RPMI7951 (cell line): Measurements from ENCODE around the gene DLG2. TPM values are rescaled to one million over a fixed set of nuclear protein-coding genes. Genes with fewer than 3 reads are reported as not detected.

Experiments
- DNase-seq: peaks from one replicate; pipeline ENCODE4 v3.0.0-alpha.2; 2012; ENCODE audit warnings: low read depth
- total RNA-seq: library from RNA; depleted of rRNA; stranded (reverse); fragments of >200 nt; shearing (Covaris generic); gene quantifications from 2 replicates; pipeline ENCODE4 v1.2.3, GENCODE V29; 2014

DLG2 gene
- total RNA-seq, 1 experiment from 2014 or later: 0.36 TPM

DNA sequence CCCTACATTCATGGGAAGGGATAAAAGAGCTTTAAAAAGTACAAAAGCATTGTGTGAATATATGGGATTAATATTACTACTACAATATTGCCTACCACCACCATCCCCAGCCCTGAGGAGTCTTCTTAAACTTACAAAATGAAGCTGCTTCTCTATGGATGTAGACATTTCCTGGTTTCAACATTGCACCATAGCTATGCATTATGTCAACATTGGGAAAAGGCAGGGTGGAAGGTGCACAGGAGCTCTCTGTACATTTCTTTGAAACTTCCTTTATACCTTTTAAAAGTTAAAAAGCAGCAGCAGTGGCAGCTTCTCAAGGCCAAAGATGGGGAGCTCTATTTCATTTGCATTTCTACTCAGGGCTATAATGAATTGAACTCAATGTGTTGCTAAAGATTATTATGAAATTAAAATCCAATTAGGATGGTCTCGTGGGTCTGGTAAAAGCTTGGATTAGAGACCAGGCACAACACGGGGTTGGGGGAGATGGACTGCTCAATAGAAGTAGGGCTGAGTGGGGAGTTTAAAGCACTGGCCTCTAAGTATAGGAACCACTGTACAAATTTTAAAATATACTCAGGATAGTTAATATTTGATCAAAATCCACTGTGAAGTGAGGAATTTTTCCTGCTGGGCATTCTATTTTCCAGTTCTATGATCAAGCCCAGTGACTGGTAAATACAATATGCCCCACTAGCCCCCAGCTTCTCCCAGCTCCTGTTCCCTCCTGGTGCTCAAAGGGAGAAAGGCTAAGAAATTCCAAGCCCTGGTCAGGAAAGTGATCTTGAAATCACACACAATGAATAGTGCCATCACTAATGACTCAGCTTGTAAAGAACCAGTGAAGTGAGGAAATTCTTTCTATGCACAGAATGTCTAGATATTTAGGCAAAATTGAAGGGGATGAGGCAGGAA is 1978.3 kb downstream of the DLG2 start:
- DNase-seq: no peak

DNA sequence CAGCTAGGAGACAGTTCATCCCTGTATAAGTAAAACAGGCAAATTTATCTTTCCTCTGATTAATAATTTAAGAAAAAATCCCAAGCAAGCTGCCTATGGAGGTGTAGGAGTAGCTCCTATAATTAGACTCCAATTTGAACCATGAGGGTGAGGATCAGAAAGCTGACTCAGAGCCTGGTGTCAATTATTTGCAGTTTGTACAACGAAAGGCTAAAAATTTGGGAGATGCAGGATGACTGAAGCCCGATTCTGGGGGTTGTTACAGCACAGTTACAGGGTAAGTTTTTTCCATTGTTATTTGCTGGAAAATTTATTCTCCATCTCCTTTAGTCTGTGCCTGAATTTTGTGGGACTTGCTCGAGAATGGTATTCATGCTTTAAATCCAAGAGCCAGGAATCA is 1981.6 kb downstream of the DLG2 start:
- DNase-seq: no peak

DNA sequence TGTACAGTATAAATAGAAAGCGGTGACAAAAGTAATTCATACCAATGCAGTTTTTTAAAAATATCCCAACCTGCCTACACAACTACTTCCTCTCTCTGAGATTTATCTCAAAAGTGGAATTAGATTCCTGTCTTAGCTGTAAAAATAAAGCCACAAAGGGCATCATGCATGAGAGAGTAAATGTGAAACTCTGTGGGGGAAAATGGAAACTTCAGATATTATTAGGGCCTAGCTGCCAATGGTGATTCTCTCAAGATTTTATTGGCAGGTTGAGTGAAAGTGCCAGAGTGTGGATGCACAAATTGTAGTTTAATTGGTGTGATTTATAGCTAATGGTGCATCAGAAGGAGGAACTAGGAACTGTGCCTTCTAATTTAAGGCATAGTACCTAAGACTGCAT is 1984.0 kb downstream of the DLG2 start:
- DNase-seq: no peak

DNA sequence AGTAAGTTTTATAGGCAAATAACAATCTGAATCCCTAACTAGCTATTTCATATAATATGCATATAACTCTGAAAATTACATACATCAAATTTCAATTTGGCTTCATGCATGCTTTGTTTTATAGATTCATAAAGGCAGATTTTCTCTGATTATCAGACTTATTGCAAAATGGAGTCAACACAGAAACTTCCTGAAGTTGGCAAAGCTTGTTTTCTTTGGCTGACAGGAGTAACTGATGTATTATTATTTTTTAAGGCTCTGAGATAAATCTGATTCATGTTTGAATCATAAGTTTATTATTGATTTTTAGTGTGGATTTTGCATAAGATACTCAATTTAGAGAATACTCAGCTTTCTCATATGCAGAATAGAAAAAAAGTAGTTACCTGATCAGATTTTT is 1984.6 kb downstream of the DLG2 start:
- no peak for DNase-seq

DNA sequence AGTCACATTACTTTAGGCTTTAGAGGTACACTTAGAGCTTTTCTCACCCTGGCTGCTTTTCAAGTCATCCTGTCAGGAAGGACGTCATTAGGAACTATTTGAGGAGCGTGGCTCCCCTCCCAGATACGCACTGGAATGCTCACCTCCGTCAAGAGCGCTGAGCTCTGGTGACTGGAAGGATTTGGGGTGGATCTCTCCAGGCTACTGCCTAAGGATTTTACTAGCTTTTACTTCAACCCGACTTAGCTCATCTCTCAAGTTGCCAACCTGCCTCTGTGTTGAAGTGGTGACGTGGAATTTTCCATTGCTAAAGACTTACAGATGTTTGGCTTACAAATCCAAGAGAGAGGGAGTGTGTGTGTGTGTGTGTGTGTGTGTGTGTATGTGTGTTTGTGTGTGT is 1985.6 kb downstream of the DLG2 start:
- peak; percentile 29 for DNase-seq

DNA sequence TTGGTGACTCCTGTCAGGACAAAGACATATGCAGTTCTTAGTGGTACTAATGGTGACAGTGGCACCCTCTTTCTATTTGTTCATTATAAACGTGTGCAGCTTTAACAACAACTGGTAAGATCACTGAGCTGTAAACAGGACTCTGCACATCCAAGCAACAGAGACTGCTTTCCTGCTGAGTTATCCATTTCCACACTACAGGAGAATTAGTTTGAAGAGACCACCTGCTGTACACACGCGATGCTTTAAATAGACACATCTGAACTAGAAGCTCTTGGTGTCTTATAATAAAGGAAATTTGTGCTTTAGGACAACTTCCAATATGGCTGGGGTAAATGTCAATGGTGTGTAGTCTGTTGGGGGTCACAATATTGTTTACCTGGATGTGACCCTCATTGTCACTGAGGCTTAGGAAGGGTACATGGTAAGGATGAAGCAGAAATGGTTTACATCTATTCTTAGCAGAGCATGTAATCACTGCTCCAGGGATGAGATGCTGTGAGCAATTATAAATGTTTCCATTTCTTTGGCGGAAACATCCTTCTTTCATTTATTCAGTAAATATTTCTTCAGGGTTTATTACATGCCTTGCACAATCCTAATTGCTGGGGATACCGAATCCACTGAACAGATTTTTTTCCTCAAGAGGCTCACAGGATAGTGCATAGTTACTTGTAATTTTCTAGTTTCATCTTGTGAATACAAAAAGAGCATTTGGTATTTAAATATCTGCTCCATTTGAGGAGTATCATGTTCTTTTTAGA is 1987.0 kb downstream of the DLG2 start:
- DNase-seq: no peak

GRCh38 chr11:83635166-83635565 is 1992.0 kb downstream of the DLG2 start:
- no peak for DNase-seq

DNA sequence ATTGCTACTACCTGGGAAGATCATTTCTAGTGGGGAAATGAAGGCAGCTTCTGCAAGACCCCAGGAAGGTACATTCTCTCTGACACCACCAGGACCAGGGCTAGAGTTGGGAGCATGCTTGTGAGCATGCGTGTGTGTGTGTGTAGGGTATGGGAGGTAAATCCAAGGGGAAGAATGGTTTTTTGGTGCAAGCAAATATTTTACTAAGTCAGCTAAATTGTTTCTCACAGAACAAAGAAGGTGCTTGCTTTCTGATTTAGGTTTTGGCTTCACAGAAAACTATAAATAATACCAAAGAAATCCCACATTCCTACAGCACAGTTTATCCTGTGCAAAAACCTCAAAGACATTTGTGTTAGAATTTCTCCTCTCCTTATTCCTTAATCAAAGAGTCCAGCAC is 1996.9 kb downstream of the DLG2 start:
- no peak for DNase-seq

GRCh38 chr11:83629775-83630174 is 1997.4 kb downstream of the DLG2 start:
- DNase-seq: no peak

DNA sequence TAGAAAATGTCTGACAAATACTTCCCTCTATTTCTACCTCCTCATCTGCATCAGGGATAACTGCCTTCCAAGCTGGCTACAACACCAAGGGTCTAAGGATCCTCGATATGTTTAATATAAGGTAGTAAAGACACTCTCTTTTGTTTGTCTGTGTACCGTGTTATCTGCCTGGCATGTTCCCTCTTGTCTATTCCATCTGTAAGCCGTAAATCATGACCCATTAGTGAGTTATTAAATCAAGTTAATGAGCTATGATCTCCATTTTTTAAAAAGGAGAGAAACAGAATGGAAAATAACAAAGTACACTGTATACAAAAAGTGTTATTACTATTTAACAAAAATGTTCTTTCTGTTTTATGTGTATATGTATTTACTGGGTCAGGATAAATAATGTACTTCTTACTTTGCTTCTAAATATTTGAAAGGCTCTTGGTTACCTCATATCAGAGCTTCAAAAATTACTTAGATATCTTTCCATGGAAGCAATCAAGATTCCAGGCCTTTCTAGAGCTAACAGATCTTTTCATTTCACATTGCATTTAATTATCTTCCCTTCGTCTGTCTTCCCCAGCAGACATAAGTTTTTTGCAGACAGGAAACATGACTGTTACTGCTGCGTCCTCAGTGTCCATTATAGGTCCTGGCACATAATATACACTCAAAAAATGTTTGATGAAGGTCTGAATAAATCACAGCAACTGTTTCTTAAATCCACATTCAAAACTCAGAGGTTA is 1998.4 kb downstream of the DLG2 start:
- no peak for DNase-seq

DNA sequence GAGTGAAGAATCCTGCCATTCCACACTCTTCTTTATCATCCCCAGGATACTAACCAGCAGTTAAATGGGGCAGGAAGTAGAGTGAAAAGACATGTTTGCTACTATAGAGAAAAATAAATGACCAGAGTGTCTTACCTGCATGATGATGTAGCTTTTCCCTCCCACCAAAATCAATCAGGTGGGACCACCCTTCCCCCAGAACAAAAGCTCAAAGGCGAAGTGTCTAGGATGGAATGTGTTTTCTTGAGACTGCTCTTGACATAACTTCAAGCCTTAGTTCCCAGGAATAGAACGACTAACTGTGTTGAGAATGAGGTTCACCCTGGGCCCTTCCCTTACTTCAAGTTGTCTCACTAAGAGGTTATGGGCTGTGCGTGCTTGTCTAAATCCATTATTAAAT is 2001.8 kb downstream of the DLG2 start:
- no peak for DNase-seq

GRCh38 chr11:83617671-83618070 is 2009.5 kb downstream of the DLG2 start:
- DNase-seq: no peak

- no peak for DNase-seq
Measured at GRCh38 chr11:83613767-83614121, 2013.4 kb downstream of the DLG2 start.

DNA sequence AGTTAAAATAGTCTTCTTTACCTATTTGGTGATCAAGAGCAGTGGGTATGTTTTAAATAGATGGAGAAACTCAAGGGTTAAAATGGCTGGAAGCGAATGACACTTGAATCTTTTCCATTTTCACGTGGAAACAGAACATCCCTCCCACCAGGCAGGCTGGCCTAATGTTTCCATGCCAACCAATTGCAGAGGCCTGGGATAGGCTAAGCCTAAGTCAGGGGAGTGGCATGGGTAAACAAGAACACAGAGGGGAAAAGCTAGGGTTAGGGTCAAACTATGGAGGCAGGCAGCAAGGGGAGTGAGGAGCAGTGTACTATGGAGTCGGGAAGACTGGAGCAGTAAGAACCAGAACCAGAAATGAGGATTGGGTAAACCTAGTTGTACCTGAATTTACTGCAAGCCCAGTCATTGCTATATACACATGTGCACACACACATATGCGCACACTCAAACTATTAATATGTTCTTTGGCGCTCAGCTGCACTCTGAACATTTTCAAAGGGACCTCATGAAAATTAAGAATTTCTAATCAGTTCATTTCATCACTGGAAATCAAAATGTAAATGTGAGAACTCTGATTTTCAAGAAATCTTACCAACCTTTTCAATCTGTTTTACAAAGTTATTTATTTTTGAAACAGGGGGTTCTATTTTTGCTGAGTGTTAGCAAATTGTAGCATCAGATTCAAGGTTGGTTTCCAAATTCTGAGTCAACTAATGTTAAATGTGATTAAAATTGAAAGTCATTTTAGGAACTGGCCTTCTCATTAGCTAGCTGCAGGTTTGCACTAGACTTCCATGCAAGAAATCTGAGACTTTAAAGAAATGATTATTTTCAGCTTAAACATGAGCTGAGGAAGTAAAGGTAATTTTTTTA is 2014.0 kb downstream of the DLG2 start:
- DNase-seq: no peak

GRCh38 chr11:83611600-83611999 is 2015.5 kb downstream of the DLG2 start:
- DNase-seq: no peak

GRCh38 chr11:83611031-83611430 is 2016.1 kb downstream of the DLG2 start:
- DNase-seq: no peak

DNA sequence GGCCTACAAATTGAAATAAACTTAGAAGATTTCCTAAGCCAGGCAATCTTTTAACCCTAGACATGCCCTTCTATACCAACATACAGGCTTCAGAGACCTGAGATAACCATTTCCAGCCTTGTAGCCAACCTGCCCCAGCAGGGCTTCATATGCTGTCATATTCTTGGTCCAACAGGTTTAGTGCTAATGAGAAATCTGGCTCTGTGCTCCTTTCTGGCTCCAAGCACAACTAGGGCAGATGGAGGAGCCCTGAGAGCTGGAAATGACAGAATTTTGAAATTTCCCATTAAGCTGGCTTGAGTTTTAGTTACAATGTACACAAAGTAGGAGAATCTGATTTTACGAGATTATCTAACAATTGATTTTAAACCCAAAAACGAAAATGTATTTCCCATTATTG is 2018.0 kb downstream of the DLG2 start:
- no peak for DNase-seq

GRCh38 chr11:83608571-83608970 is 2018.6 kb downstream of the DLG2 start:
- DNase-seq: no peak

GRCh38 chr11:83601914-83602527 is 2025.1 kb downstream of the DLG2 start:
- no peak for DNase-seq

GRCh38 chr11:83601201-83601913 is 2025.8 kb downstream of the DLG2 start:
- no peak for DNase-seq
